Measurements from ENCODE around the gene MED14.
"Not testable (repeated sequence)": the region's sequence is repeated elsewhere in the genome, so short reads cannot be mapped to it uniquely, and the experiment has no call there.

Gene MED14

DNA sequence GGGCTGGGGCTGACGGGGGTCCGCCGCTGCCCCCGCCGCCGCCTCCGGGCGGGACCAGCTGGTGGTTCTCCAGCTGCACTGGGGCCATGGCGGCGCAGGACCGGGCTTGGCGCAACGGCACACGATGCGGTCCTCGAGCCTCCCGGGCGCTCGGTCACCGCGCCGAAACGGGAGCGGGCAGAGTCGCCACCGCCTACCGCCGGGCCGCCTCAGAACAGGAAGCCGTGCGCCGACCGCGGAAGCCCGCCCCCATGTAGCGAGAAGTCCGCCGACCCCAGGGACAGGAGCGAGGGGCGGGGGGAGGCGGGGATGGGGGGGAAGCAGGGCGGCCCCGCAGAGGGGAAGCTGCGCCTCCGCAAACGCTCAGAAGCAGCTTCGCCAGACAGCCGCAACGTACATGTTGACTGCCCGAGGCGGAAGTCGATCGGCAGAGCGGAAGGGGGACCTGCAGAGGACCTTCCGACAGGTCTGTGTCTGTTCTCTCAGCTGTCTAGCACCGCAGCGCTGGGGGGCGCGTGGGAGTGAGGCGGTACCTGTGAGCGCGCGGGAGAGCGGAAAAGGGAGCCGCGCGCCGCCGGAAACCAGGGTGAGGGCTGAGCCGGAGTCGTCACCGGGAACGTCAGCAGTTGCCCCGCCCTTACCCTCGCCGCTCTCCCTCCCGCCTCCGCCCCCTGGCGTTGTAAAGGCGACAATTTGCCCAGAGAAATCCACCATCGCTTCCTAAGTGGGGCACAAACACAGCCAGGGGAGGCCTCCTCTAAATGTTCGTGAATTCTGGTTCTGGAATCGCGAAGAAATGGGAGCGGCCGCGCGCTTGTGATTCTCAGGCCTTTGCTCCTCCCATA lies at the start of gene MED14:
Gene MED14, minus strand, starts transcription at position 218 of the 845 bp plus-strand sequence. Its CDS starts 130 bp downstream, at position 88.
- DNase-seq: peak; percentile 81

DNA sequence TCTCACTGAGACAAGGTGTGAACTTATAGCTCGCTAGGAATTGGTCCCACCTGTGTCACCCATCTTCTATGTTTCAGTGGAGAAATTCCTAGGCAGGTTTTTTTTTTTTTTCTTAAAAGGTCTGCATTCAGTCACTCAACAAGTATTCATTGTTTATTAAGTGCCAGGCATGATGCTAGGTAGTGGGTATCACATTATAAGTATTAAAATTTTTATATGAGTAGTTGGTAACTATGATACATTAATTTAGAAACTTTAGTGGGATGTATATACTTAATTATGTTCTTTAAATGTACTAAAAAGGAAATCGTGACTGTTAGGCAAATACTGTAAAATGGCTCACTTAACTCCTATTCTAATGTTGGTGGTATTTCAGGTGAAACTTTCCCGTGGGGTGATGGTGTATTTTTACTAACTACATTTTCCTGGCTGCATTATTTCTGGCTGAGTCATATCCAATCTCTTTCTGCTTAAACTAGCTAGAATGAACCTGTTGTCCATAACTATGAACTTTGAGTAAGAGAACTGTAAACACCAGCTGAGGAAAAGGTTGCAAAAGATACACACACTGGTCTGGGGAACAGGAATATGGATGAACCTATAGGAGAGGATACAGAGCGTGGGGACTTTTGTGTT lies 49.3 kb upstream of the MED14 start:
- no peak for DNase-seq

DNA sequence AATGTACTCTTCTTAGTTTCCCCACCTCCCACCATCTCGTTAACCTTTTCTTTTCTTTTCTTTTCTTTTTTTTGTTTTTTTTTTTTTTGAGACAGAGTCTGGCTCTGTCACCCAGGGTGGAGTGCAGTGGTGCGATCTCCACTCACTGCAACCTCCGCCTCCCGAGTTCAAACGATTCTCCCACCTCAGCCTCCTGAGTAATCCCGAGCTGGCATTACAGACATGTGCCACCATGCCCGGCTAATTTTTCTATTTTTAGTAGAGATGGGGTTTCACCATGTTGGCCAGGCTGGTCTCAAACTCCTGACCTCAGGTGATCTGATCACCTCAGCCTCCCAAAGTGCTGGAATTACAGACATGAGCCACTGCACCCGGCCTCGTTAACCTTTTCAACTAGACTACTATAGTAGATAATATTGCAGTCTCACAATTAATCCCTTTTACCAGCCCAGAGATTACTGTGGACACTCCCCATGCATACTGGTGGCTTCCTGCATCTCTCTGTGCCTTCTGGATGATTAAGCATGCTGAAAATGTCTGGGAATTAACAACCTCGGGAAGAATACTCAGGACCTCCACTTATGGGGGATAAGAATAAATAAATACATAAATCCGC lies 47.4 kb upstream of the MED14 start:
- not testable (repeated sequence) for DNase-seq

DNA sequence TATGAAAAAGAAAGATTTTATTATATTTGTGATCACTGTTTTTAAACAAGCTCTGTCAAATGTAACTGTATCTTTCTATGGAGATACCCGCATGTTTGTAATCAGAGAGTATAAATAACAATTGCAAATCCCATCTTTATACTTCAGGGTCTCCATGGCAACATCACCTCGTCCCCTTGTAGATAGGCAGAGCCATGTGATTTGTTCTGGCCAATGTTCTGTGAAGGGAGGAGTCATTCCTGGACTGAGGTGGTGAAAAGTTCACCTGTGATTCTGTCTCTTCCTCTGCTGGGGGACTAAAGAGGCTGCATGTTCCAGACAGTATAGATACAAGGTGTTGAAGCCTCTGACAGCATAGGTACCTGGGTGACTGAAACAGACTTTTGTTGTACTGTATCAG lies 45.6 kb upstream of the MED14 start:
- DNase-seq: no peak

DNA sequence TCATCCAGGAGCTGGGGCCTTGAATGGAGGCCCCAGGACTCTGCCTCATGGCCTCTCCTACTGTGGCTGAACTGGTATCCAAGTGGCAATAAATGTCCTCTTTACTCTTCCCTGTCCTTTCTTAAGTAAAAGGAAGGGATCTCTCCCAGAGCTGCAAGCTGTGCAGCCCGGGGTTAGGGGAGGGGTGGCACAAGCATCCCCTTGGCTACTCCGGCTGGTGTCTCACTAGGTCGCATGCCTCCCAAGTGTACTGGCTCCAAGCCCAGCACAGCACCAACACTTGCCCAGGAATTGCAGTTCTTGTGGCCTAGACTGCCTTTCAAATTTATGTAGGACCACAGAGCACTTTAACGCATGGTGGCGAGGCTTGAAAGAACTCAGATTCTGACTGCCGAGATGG lies 44.7 kb upstream of the MED14 start:
- DNase-seq: no peak

DNA sequence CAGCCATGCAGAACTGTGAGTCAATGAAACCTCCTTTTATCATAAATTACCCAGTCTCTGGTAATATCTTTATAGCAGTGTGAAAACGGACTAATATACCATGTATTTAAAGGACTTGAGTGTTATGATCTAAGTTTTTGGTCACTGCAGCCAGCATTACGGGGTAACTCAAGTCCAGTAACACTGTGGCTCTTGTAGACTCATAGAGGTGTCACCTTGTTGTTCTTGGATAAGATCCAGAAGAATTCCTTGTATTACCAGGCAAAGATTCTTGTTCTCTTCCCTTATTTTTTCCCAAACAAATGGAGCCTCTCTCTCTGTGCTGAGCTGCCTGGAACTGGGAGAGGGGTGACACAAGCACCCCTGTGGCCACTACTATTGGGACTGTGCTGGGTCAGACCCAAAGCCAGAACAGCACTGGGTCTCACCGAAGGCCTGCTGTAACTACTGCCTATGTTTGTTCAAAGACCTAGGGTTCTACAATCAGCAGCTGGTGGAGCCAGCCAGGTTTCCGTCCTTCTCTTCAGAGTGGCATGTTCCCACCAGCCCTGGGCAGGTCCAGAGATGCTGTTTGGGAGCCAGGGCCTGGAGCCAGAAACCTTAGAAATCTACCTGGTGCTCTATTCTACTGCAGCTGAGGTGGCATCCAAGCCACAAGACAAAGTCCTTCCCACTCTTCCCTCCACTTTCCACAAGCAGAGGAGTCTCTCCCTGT lies 43.7 kb upstream of the MED14 start:
- no peak for DNase-seq

DNA sequence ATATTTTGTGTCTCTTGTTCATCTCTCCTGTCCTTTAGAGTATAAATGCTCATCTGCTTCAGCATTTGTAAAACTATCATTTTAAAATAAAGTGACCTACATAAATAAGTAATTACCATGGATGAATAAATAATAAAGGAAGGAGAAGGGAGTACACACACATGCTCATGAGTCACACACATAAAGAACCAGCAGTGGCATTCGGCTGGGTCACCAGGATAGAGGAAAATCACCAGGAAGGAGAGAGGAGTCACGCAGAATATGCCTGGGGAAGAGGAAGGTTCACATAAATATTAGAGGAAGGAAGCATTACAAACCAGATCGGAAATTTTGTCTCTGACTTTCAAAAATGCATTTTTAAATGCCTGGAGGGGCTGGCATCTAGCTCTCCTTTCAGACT lies 38.5 kb upstream of the MED14 start:
- DNase-seq: no peak

DNA sequence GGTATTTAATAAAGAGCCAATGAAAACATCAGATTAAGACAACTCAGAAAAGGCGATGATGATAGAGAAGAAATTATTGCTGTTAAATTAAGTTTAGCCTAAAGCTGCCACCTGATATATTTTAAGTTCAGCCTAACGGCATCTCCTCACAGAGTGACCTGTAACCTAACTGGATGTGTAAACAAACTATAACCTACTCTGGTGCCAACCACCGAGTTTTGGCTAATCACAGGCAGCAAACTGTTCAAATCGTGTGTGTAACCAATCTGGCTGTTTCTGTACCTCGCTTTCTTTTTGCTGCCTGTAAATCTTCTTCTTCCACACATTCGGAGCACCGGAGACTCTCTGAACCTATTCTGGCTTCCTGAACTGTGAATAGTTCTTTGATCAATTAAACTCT lies 37.8 kb upstream of the MED14 start:
- DNase-seq: no peak

DNA sequence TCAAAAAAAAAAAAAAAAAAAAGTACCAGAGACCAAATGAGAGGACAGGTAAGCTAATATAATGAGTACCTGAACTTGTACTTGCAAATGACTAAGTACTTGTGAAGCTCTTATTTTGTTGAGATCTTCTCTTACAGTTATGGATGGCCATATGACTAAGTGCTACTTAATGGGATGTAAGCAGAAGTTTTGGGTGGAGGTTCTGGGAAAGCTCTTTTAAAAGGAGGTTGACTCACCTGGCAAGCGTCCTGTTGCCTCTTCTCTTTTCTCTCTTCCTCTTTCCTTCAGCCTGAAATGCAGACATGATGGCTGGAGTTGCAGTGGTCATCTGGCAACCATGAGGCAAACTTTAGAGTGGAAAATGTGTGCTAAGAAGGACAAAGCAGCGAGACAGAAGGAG lies 36.9 kb upstream of the MED14 start:
- no peak for DNase-seq

DNA sequence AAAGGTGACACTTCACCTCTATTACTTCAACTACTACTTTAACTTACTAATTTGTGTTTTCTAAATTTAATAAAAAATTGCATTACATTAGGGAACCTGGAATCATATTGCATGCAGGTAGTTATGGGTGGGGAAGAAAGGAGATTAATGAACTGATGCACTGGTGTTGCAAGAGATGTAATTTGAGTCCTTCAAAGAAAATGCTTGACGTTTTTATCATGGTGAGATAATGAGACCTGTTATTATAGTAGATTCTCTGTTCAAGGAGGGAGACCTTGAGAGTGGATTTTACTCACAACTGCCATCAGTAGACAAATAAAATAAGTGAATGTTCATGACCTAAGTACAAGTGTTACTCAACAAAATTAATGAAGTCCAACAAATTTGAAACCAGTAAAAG lies 26.4 kb upstream of the MED14 start:
- no peak for DNase-seq

DNA sequence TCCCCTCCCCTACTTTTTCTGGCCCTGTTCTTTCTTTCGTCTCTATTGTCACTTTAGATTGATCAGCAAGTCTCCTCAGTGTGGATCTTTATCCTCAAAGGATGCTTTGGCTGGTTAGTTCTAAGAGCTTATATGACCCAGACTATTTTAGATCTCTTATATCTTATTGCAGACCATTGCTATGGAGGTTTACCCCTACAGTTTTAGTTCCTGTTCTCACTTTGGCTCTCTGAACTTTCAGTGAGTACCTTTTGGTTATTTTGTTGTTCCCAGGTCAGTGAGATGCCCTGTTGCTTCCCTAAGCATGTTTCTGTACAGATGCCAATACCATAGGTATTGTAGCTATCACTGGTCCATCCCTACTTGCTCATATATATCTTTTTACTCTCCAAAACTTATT lies 24.0 kb upstream of the MED14 start:
- DNase-seq: no peak

DNA sequence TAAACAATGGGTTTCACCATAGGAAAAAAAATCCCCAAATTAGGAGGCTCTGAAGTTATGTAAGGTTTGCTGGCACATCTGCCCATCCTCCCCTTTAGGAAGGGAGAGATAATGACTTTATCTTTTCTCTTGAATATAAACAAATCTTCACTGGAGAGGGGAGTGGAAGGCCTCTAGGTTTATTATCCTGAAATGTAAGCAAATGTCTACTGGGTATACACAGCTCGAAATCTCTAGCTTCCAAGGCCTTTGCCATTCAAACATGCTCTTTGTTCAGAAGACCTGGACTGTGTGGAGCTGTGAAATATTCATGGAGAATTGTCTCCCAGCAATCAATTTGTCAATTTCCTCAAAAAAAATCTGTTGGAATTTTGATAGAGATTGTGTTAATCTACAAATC lies 21.7 kb upstream of the MED14 start:
- no peak for DNase-seq

DNA sequence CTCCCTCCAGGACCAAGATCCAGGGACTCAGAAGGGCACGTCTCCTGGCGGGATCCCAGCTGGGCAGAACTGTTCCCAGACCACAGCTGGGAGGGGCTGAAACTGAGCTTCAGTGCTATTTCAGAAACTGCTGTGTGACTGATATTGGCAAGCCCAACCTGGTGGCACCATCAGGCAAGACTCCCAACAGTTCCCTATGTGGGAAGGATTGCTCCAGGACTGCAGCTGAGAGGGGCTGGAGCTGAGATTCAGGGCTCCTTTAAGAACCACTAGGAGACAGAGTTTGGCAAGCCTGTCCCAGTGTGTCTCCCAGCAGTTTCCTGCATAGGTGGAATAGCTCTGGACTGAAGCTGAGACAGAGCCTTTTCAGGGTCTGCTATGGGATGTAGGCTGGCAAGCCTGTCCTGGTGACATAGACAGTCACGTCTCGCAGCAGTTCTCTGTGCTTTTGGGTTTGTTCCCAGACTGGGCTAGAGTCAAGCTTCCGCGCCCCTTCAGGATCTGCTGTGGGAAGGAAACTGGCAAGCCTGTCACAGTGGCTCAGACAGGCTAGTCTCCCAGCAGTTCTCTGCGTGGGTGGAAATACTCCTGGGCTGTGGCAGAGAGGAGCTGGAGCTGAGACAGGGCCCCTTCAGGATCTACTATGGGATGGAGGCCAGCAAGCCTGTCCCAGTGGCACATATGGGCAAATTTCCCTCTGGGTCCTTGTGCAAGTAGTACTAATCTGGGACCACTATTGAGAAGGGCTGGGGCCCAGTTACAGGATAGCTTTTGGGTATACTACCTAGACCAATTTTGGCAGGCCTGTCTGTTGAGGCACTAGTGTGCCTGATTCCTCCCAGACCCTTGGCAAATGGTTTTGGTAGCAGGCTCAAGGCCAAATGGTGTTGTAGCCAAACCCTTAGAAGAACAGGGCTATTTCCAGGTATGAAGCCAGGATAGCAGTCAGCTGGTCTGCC lies 20.2 kb upstream of the MED14 start:
- no peak for DNase-seq

DNA sequence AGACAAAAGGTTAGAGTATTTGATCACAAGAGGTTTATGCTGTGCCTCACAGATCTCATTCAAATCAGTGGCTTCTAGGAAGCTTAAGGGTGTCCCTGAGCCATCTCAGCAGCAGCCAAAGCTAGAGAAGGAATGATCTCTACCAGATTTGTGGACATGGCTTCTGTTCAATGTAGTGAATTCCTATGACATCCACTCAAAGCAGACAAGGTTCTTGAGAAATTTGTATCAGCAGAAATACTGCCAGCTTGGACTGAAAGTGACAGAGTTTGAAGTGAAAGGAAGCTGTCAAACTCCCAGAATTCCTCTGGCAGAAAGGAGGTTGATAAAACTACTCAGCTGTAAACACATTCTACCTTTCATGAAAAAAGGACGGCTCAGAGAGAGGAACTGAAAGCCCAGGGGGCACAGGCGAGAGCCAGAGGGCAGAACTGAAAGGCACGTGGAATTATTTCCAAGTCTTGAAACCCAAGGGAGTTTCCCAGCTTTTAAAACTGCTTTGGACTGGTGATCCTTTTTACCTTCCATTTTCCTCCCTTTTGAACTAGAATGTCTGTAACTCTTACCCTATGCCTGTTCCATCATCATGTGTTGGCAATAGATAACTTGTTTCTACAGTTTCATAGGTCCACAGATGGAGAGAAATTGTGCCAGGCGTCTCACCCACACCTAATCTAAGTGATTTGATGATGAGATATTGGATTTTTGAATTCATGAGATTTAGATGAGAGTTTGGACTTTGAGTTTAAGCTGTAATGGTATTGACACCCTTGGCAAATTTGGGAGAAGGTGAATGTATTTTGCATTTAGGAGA lies 14.5 kb upstream of the MED14 start:
- no peak for DNase-seq

DNA sequence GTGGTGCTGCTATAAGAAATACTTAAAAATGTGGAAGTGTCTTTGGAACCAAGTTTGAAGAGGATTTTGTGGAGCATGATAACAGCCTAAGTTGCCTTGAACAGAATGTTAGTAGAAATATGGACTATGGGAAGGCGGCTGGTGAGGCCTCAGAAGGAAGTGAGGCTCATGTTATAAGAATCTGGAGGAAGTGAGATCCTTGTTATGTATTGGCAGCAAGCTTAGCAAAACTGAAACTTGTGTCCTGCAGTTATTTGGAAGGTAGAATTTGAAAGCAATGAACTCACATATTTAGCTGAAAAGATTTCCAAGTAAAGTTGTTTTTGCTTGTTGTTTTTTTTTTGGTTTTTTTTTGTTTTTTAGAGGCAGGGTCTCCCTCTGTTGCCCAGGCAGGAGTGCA lies 13.6 kb upstream of the MED14 start:
- no peak for DNase-seq

DNA sequence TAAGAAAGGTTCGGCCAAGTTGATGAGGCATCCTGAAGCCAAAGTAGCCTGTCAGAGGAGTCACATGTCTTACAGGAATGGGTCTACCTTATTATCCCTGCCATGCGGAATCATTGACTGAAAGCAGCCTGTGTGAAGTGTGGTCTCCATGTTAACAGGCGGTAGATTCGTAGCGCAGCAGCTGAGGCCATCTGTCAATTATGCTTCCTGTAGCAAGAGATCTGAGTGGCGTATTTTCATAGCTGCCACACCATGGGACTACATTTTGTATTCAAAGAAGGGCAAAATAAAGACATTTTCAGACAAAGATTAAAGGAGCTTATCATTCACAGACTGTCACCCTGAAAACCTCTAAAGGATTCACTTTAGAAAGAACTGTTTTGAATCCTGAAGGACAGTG lies 11.2 kb upstream of the MED14 start:
- DNase-seq: no peak

DNA sequence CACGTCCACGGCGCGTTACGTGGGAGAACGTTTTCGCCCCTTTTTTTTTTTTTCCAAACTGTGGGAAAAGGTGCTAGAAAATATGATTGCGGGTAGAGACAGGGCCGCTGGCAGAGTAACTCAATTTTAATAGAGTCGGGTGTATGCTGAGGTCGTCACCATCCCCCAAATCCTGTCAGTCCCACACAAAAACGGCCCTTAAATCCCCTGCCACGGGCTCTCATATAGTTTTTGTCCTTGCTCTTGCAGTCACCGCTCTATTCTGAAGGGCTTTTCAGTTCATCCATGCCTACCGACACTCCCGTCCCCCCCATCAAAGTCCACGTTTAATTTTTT lies 796 bp upstream of the MED14 start:
- DNase-seq: no peak

DNA sequence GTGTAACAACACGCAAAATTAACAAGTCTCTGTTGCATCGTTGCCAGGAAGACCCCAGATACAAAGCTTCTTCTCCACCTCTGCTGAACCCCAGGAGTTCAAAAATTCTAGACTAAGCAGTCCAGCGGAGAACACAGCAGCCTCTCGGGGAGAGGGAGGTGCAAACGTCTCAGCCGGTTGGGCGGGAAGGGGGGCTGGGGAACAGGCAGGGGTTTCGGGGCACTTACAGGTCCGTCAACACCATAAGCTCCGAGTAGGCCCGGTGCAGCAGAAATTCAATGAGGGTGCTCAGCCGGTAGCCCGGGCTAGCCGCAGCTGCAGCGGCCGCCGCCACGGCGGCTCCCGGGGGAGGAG lies 394 bp downstream of the MED14 start:
- DNase-seq: no peak

DNA sequence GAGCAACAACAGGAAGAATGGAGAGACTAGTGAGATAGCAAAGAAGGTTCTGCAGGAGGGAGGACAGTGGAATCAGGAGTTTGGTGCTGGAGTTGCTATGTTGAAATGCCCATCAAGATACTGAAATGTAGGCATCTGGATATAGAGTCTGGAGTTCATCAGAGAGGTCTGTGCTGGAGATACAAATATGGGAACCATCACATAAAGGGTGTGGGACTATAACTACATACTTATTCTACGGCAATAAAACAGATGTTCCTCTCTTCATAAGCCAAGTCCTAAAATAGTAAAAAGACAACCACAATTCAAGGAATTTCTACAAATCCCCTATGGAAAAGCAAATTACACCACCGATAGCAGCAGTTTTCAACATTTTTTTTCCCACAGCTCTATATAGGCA lies 1.6 kb downstream of the MED14 start:
- DNase-seq: no peak

DNA sequence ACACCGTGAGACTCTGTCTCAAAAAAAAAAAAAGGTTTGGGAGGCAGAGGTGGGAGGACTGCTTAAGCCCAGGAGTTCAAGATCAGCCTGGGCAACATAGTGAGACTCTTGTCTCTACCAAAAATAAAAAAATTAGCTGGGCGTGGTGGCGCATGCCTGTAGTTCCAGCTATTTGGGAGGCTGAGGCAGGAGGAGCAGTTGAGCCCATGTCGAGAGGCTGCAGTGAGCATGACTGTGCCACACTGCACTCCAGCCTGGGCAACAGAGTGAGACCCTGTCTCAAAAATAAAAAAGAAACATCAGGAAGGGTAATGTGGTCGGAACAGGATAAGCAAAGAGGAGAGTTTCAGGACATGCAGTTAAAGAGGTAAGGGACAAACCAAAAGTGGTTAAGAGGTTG lies 2.8 kb downstream of the MED14 start:
- not testable (repeated sequence) for DNase-seq
